KG1 (cell line): ENCODE data around the gene MDK.

Experiments
- DNase-seq: peaks from one replicate; lab custom pipeline; 2025; lab: John Stamatoyannopoulos, UW

MDK gene

DNA sequence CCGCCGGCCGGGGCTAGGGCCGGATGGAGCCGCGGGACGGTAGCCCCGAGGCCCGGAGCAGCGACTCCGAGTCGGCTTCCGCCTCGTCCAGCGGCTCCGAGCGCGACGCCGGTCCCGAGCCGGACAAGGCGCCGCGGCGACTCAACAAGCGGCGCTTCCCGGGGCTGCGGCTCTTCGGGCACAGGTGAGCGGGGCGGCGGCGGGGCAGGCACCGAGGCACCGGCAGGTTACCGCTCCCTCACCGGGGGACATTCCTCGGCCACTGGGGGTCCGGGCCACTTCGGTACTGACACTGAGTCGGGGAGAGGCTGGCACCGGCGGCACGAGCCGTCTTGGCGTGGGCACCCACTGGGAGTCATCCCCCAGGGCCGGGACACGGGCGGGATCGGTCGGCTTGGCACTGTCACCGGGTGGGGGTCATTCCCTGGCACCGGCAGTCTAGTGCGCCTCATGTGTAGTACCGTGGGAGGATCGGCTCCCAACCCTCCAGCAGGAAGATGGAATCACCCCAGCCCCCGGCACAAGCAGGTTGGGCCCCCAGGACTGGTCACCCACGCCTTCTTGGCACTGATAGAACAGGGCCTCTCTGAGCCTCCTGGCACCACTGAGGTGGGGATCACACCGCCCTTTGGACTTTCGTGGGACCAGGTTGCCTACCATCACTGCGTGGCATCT is 33.7 kb upstream of the MDK start:
- DNase-seq: no peak

DNA sequence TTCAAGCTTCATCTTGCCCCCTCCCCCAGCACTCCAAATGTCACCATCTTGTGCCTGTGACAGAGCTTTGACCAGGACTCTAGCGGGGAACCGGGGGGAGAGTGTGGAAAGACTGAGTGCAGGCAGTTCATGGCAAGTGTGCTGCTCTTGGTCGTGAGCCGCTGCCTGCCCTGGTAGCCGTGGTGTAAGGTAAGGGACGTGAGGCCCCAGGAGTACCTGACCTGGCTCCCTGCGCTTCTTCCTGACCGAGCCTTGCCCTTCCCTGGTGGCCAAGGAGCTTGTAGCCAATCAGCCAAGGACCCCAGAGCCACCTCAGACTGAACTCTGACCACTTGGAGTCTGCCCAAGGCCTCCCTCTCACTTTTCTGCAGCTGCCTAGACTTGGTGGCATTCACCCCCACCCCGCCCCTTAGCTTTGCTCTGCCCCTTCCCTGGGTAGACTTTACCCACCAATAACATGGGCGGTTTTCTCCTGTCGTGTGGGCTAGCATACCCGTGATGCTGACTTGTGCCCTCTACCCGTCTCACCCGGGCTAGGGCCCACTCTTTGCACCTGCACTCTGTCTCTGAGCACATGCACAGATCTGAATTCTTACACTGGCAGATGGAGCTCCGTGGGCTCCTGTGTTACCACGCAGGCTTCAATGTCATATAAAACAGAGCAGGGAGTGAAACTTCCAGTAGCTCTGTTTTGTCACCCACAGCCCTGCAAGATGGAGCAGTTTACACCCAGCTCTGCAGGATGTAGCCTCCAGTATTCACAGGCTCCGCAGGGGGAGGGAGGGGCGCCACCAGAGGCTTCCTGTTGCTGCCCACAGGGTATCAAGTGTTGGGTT is 32.7 kb upstream of the MDK start:
- peak; percentile 17 for DNase-seq

DNA sequence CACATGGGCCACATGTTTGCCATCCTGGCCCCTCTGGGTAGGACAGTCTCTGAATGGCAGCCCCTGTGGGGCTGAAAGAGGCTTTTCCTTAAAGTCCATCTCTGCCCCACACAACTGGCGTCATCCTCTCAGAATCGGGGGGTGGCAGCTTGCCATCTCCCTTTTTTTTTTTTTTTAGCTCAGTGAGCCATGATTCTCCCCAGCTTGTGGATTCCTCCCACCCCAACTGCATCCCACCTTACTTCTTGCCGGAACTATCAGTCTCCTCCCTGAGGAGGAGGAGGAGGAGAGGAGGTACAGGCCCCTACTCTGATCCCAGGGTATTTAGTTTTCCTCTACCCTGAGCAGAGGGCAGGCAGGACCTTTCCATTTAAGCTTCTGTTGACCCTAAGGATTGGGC is 30.8 kb upstream of the MDK start:
- DNase-seq: no peak

DNA sequence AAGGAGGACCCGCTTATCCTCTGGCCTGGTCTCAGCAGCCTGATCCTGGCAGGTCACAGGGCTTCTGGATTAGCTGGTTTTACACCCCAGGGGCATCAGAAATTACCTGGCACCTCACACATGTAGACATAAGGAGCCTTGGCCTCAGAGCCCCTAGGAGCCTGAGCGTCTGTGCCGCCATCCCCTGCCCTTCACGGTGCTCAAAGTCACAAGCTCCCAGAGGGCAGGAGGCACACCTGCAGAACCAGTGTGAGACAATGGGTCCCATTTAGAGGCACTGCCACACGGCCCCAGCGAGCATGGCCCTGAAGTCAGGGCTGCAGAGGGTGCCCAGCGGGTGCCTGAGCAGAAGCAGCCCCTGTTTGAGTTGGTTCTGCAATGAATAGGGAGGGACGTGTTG is 30.3 kb upstream of the MDK start:
- DNase-seq: no peak

DNA sequence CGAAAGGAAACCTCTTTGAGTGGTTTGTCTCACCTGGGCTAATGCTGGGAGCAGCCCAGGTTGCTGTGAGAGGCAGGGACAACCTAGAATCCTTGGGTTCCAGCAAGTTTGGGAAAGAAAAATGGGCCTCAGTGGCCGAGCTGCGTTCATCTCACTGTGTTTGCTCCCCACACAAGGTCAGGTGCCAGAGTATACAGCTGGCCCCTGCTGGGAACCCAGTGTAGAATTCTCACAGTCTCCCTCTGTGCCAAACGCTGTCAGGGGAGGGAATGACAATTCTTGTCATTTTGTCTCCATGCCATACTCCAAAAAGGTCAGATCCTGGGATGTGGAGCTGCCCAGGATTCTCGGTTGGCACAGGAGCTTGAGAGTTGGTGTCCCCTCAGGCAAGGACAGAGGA is 29.9 kb upstream of the MDK start:
- DNase-seq: no peak

DNA sequence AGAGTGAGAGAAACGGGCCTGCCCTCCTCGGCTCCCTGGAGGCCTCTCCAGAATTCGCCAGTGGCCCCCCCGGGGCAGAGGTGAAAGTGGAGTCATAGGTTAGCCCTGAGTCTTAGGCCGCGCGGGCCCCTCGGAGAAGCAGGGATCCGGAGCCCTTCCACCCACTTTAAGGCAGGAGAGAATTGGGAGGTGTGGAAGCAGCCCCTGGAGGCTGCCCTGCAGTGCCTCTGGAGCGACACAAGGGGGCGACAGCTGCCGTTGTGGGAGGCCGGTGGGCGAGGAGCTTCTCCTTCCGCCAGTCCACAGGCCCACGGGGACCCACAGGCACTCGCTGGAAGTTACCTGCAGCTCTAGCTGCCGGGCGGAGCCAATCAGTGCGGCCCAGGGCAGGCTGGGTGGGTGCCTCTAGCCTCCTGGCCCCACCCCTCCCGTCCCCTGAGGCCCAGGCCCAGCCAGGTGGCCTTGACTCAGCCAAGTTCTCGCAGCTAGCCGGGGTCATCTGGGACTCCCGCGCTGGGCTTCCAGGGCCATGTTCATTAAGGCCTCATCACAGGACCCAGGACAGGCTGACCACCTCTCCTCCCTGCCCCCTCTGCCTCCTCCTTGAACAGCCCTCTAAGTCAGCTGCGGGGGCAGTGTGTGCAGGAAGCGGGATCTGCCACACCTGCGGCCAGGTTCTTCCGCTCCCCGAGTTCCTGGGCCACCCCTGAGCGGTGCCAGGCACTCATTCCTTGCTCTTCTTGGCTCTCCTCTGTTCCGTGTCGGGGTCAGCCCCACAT is 29.2 kb upstream of the MDK start:
- DNase-seq: no peak

DNA sequence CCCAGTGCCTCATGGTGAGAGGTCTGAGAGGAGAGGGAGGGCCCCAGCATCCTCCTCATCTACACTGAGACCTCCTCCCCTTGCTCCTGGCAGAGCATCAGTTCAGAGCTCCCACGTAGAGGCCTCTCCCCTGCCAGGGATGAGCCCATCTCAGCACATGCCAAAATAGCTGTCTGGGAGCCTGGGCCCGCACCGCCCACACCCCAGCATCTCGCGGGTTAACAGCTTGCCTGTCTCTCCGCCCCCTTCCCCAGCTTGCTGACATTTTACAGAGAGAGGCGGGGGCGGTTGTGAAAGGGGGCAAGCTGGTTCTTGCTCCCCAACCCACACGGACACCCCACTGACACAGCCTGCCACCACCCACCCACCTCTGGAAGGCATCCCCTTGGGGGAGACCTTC is 27.8 kb upstream of the MDK start:
- DNase-seq: no peak

DNA sequence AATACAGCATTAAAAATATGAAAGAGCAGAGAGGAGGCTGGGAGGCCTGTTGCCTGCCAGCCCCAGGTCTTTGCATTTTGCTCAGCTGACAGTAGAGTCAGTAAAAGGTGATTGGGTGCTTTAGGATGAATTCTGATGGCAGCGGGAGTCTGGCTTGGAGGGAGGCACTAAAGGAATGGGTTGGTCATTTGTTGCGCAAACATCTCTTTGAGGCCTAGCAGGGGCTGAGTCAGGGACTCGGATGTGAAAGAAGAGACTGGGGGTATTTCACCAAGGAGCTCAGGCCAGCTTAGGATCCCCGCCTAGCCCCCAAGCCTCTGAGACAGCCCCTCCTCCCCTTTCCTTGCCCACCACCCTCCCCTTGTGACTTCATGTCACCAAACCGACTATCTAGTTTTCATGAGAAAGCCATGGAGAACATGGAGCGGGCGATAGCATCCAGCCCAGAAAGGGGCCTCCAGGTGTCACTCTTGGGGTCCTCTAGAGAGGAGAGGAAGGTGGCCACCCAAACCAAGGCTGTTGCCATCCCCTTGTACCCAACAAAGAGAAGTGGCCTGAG is 24.5 kb upstream of the MDK start:
- no peak for DNase-seq

DNA sequence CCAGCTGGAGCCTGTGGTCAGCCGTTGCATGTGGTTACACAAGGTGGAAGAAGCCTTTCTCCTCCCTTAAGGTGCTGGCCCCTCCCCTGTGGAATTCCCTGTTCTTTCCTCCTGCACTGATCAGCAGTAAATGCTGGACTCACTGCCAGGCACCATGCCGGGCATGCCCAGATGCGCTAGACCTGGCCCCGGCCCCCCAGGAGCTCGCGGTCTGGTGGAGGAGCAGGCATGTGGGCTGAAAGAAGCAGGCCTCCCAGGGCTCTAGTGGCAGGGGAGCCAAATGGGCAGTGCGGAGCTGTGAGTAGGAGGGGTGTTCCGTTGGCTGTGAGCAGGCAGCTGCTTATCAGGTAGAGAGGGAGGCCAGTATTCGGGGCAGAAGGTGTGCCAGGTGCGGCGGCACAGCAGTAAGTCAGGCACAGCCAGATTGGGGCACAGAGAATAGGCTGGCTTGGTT is 24.0 kb upstream of the MDK start:
- no peak for DNase-seq

DNA sequence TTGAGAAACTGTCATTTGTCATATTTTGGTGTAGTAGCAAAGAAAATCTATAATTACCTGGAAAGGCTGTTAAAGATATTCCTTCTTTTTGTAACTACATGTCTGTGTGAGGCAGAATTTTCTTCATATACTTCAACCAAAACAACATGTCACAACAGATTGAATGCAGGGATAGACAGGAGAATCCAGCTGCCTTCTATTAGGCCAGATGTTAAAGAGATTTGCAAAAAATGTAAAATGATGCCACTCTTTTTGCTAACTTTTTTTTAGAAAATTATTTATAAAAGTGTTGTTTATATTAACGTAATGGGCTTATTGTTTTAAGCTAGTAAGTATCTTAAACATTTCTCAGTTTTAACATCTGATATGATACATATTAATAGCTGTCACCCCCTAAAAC is 21.5 kb upstream of the MDK start:
- no peak for DNase-seq

DNA sequence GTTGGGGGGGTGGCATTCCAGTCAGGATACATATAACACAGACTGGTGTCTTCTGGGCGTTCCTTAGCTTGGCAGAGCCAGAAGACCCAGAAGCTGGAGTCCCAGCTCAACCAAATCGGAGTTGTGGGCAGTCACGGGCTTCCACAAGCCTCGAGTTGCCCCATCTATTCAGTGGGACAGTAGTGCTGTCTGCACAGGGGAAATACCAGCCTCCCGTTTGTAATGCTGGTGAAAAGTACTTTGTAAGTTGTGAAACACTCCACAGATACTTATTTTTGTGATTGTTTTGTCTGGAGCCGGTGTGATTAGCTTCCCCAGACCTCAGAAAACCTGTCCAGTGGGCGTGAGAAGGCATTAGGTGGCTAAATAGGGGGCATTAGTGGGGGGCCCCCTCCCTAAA is 20.6 kb upstream of the MDK start:
- no peak for DNase-seq

DNA sequence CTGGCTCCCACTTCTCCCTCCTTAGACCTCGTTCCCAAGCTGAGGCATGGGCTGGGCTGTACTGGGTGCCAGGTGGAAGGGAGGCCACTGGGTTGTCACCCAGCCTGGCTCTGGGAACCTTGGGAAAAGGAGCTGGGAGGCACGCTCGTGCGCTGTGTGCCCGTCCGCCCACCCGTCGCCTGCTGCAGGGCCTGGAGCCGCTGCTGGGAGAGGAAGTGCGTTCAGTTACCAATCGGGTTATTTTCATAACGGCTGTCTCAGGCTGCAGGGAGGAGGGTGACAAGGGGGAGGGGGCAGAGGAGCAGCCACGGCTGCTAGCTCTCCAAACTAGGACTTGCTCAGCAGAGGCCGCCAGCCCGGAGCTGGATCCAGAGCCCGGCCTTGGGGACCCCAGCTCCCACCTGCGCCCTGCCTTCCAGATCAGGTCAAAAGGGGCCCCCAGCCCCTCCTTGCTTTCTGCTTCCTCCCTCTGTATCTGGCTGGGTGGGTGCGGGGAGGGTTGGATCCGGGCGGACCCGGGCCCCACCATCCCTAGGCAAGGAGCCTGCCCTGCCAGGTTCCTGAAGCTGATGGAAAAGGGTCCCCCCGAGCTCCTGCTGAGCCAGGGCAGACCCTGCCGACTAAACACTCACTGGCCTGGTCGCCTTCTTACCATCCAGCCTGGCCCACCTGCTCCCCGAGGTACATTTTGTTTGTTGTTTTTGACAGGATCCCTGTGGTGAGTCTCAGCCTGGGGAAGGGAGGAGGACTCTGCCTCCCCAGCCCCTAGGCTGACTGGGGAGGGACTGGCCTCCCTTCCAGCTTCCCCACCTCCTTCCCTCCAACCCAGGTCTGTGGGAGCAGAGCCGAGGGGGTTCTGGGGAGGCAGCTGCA is 19.9 kb upstream of the MDK start:
- DNase-seq: peak; percentile 52

DNA sequence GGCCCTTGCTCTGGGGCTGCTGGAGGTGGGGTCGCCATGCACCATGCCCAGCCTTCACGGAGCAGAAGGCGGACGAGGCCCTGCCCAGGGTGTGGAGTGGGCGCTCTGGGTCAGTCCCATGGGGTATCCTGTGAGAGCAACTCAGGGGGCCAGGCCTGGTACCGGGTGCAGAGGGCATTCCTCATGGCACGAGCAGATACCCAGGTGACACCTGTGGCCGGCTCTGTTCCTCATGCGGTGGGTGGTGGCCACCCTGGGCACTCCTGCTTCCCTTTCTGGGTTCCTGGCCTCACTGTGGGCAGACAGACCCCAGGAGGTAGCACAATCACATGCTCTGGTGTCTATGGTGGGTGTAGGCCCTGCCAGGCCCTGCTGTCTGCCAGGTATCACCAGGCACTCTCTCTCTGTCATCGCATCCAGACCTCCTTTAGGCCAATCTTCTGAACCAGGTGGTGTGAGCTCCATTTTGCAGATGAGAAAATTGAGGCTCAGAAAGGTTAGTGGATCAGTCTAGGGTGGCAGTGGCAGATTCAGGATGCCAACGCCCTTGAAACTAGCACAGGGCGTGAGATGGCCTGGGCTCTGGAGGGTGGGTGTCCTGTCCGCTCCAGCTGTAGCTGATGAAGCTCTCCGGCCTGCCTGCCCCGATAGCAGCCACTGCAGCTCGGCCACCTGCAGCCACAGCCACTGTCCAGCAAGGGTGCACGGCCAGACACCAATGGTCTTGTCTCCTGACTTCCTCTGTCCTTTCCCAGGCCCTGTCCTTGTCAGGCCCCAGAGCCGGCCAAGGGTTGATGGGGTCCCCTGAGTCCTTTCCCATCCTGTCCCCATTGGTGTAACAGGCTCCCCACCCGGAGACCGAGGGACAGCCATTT is 19.1 kb upstream of the MDK start:
- DNase-seq: no peak

DNA sequence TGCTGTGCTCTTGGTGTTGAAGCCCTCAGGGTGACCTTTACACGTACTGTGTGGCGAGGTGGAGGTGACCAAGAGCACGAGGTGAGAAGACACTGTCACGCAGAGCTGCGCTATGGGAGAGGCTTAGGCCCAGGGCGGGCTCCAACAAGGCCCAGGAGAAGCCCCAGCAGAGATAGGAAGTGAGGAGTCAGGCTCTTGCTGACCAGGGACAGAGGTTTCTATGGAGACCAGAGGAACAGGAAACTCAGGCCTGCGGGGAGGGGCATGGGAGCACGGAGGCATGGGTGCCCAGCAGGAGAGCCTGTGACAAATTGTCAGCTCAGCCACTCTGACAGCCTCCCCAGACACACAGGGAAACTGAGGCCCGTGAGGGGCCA is 18.4 kb upstream of the MDK start:
- DNase-seq: no peak

DNA sequence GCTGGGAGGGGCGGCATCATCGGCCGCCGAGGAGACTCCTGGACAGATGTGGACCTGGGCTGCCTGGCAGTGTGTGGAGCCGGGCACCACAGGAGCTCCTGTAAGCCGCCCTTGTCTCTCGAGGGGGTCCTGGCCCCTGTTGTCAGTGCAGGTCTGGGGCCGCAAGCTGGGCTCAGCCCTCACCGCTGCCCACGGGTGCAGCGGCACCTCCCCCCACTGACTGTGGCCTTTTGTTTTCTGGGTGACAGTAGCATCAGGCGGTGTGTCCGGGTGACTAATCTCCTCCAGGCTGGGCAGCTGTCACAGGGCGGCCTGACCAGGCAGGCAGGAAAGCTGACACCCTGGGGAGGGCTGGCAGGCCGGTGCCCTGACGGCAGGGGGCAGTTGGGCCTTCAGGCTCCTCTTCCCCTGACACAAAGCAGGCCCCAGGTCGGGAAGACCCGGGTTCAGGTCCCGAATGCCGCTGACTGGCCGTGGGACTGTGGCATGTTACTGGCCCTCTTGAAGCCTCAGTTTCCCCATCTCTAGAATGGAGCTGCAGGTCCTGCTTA is 17.9 kb upstream of the MDK start:
- DNase-seq: no peak

DNA sequence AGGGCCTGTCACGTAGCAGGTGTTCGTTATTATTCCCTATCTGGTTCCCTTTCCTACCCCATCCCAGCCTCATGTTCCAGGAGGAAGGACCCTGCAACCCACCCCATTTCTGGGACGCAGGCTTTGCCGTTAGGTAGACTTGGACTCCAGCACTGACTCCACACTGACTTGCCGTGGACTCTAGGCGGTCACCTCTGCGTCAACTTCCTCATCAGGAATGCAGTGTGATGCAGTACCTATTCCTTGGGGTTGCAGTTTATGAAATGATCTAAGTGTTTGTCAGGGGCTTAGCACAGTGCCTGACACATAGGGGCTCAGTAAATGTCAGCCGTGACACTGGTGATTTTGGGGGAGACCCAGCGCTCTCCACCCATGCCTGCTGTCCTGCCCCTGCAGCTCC is 17.4 kb upstream of the MDK start:
- DNase-seq: no peak

DNA sequence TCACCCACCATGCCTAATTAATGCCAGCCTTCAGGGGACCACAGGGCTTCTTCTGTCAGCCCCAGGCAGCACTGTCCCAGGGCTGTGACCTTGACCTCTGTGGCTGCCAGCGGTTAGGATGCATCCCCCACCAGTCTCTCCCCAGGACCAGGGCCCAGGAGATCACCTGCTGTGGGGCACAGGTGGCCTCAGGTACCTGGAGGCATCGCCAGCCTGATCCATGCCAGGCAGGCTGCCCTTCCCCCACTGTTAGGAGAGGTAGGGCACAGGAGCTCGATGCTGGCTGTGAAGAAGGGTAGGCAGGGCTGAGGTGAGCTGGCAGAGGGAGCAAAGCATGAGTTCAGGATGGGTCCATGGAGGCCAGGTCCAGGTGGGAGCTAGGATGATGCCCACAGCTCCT is 16.7 kb upstream of the MDK start:
- no peak for DNase-seq

DNA sequence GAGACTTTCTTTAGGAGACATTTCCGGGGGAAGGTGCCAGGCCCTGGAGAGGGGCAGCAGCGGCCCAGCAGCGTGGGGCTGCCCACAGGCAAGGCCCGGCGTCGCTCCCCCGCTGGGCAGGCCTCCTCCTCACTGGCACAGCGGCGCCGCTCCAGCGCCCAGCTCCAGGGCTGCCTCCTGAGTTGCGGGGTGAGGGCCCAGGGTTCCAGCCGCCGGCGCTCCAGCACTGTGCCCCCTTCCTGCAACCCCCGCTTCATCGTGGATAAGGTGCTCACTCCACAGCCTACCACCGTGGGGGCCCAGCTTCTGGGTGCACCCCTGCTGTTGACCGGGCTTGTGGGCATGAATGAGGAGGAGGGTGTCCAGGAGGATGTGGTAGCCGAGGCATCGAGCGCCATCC is 15.2 kb upstream of the MDK start:
- DNase-seq: no peak

DNA sequence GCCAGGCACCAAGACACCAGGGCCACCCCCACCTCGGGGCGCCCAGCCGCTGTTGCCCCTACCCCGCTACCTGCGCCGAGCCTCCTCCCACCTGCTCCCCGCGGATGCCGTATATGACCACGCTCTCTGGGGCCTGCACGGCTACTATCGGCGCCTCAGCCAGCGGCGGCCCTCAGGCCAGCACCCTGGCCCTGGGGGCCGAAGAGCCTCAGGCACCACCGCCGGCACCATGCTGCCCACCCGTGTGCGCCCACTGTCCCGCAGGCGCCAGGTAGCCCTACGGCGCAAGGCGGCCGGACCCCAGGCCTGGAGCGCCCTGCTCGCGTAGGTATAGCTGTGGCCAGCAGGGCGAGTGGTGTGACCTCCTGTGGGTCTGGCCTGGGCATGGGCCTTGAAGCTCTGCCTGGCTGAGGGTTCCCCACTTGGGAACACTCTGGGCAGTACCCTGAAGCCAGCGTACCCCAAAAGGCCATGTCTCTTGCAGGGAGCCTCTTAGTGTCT is 14.8 kb upstream of the MDK start:
- DNase-seq: no peak

DNA sequence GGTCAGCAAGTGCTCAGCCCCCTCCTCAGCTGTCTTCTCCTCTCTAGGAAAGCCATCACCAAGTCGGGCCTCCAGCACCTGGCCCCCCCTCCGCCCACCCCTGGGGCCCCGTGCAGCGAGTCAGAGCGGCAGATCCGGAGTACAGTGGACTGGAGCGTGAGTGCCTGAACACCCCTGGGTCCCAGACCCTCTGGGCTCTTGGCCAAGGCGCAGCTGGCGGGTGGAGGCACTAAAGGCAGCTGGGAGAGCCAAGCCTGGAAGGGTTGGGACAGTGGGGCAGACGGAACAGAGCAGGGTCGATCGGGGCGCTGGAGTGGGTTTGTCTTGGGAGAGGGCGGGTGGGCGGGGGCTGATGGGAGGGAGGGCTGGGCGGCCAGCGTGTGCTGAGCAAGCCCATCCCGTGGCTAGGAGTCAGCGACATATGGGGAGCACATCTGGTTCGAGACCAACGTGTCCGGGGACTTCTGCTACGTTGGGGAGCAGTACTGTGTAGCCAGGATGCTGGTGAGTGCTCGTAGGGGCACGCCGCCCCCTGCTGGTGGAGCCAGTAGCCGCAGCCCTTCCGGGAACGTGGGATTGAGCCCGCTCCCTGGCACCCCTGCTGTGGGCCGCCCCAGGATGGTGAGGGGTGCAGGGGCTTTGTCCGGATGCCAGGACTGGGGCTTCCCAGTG is 14.1 kb upstream of the MDK start:
- peak; percentile 18 for DNase-seq
